Measurements from ENCODE around the gene FRG2C. TPM values are rescaled to one million over a fixed set of nuclear protein-coding genes. Genes with fewer than 3 reads are reported as not detected.
"Not testable (repeated sequence)": the region's sequence is repeated elsewhere in the genome, so short reads cannot be mapped to it uniquely, and the experiment has no call there.

FRG2C gene
- total RNA-seq, 1 donor from 2014 or later = not detected

GRCh38 chr3:75630887-75631535 lies 33.1 kb upstream of the FRG2C start:
- H3K4me3 ChIP-seq (ENCODE audit: insufficient read depth, low read depth, low read length); H3K27ac ChIP-seq (ENCODE audit: low read depth, low read length); H3K27me3 ChIP-seq (ENCODE audit: insufficient read depth, low read length); H3K4me1 Mint-ChIP-seq (ENCODE audit: low read depth, unreplicated experiment); H4K20me1 ChIP-seq (ENCODE audit: insufficient read depth, low read length); H3K9me3 ChIP-seq (ENCODE audit: insufficient read depth, low read depth, low read length); H3K79me2 ChIP-seq (ENCODE audit: insufficient read depth, low read length); H3K4me3 Mint-ChIP-seq (ENCODE audit: unreplicated experiment); DNase-seq (ENCODE audit: low read depth); H3K27me3 Mint-ChIP-seq (ENCODE audit: low read depth, unreplicated experiment); H3K4me1 ChIP-seq (ENCODE audit: insufficient read depth, low read length); H3K27ac Mint-ChIP-seq (ENCODE audit: unreplicated experiment); H3K9ac ChIP-seq (ENCODE audit: low read length); FAIRE-seq; H3K9me3 Mint-ChIP-seq (ENCODE audit: unreplicated experiment); H3K36me3 ChIP-seq (ENCODE audit: insufficient read depth, low read length); H3K36me3 Mint-ChIP-seq (ENCODE audit: low read depth, unreplicated experiment); H2AFZ ChIP-seq (ENCODE audit: low read depth, low read length); H3K4me2 ChIP-seq (ENCODE audit: low read length): not testable (repeated sequence)

- no peak overlapping the region for H2AFZ ChIP-seq (ENCODE audit: low read depth, low read length)
- peaks cover 7% of the 10 kb centered on the region for H3K9me3 Mint-ChIP-seq (ENCODE audit: unreplicated experiment)
- no peak overlapping the region for H3K4me3 ChIP-seq (ENCODE audit: insufficient read depth, low read depth, low read length)
- peaks cover 6% of the 10 kb centered on the region for H3K27me3 Mint-ChIP-seq (ENCODE audit: low read depth, unreplicated experiment)
- H3K27ac ChIP-seq (ENCODE audit: low read depth, low read length) = no peak overlapping the region
- H3K27ac Mint-ChIP-seq (ENCODE audit: unreplicated experiment) = no peak overlapping the region
- H3K4me1 ChIP-seq (ENCODE audit: insufficient read depth, low read length) = no peaks in the 10 kb centered on the region
- H3K4me1 Mint-ChIP-seq (ENCODE audit: low read depth, unreplicated experiment) = no peaks in the 10 kb centered on the region
- no peak overlapping the region for H3K9ac ChIP-seq (ENCODE audit: low read length)
- H3K36me3 ChIP-seq (ENCODE audit: insufficient read depth, low read length) = no peaks in the 10 kb centered on the region
- no peak overlapping the region for H3K4me2 ChIP-seq (ENCODE audit: low read length)
- no peaks in the 10 kb centered on the region for H3K27me3 ChIP-seq (ENCODE audit: insufficient read depth, low read length)
- H3K9me3 ChIP-seq (ENCODE audit: insufficient read depth, low read depth, low read length) = no peaks in the 10 kb centered on the region
- TF ChIP-seq EZH2 (IDR thresholded peaks at IDR 0.05; ENCODE audit: insufficient read depth, low read length) (no peak), CTCF (IDR thresholded peaks at IDR 0.05; ENCODE audit: insufficient read depth, low read depth, low read length) (no peak)
- no peaks in the 10 kb centered on the region for H3K79me2 ChIP-seq (ENCODE audit: insufficient read depth, low read length)
- peaks cover 3% of the 10 kb centered on the region for H3K36me3 Mint-ChIP-seq (ENCODE audit: low read depth, unreplicated experiment)
- FAIRE-seq (no peak), DNase-seq (ENCODE audit: low read depth) (no peak)
- no peak overlapping the region for H3K4me3 Mint-ChIP-seq (ENCODE audit: unreplicated experiment)
- no peaks in the 10 kb centered on the region for H4K20me1 ChIP-seq (ENCODE audit: insufficient read depth, low read length)
Measured at GRCh38 chr3:75631541-75631940, 32.6 kb upstream of the FRG2C start.

GRCh38 chr3:75638947-75639346 lies 25.2 kb upstream of the FRG2C start:
- not testable (repeated sequence) for H3K27ac ChIP-seq (ENCODE audit: low read depth, low read length); DNase-seq (ENCODE audit: low read depth); H3K27me3 Mint-ChIP-seq (ENCODE audit: low read depth, unreplicated experiment); H3K36me3 ChIP-seq (ENCODE audit: insufficient read depth, low read length); H4K20me1 ChIP-seq (ENCODE audit: insufficient read depth, low read length); H3K9me3 ChIP-seq (ENCODE audit: insufficient read depth, low read depth, low read length); H3K4me1 ChIP-seq (ENCODE audit: insufficient read depth, low read length); H3K4me2 ChIP-seq (ENCODE audit: low read length); H3K4me3 ChIP-seq (ENCODE audit: insufficient read depth, low read depth, low read length); H3K9ac ChIP-seq (ENCODE audit: low read length); FAIRE-seq; H2AFZ ChIP-seq (ENCODE audit: low read depth, low read length); H3K9me3 Mint-ChIP-seq (ENCODE audit: unreplicated experiment); H3K27me3 ChIP-seq (ENCODE audit: insufficient read depth, low read length); H3K79me2 ChIP-seq (ENCODE audit: insufficient read depth, low read length); H3K36me3 Mint-ChIP-seq (ENCODE audit: low read depth, unreplicated experiment); H3K4me3 Mint-ChIP-seq (ENCODE audit: unreplicated experiment); H3K27ac Mint-ChIP-seq (ENCODE audit: unreplicated experiment)
- peaks cover 10% of the 10 kb centered on the region for H3K4me1 Mint-ChIP-seq (ENCODE audit: low read depth, unreplicated experiment)

- not testable (repeated sequence) for H3K36me3 Mint-ChIP-seq (ENCODE audit: low read depth, unreplicated experiment); H3K9me3 ChIP-seq (ENCODE audit: insufficient read depth, low read depth, low read length); H3K36me3 ChIP-seq (ENCODE audit: insufficient read depth, low read length); H3K79me2 ChIP-seq (ENCODE audit: insufficient read depth, low read length); H3K27ac ChIP-seq (ENCODE audit: low read depth, low read length); H3K4me1 ChIP-seq (ENCODE audit: insufficient read depth, low read length); H3K9me3 Mint-ChIP-seq (ENCODE audit: unreplicated experiment); H4K20me1 ChIP-seq (ENCODE audit: insufficient read depth, low read length); FAIRE-seq; H3K27me3 Mint-ChIP-seq (ENCODE audit: low read depth, unreplicated experiment); H3K27me3 ChIP-seq (ENCODE audit: insufficient read depth, low read length)
- Histone ChIP-seq H2AFZ (ENCODE audit: low read depth, low read length) (peak overlapping the region; percentile 91), H3K4me3 (ENCODE audit: insufficient read depth, low read depth, low read length) (peak overlapping the region; percentile 70), H3K9ac (ENCODE audit: low read length) (peak overlapping the region; percentile 78), H3K4me2 (ENCODE audit: low read length) (peak overlapping the region; percentile 91)
- H3K27ac Mint-ChIP-seq (ENCODE audit: unreplicated experiment) = peak overlapping the region; percentile 85
- DNase-seq (ENCODE audit: low read depth) = peak; percentile 77
- H3K4me1 Mint-ChIP-seq (ENCODE audit: low read depth, unreplicated experiment) = peaks cover 10% of the 10 kb centered on the region
- H3K4me3 Mint-ChIP-seq (ENCODE audit: unreplicated experiment) = peak overlapping the region; percentile 94
Measured at GRCh38 chr3:75641107-75641517, 23.0 kb upstream of the FRG2C start.
